IPS-18c (cell line): ENCODE measurements around the gene TTYH3.
"Not testable (repeated sequence)": the region's sequence is repeated elsewhere in the genome, so short reads cannot be mapped to it uniquely, and the experiment has no call there.

Source experiments
- H3K4me3 ChIP-seq: 2 replicates; pipeline ENCODE4 v1.7.0; 2013; ENCODE audit warnings: low read depth, mild to moderate bottlenecking, low read length, moderate library complexity; ENCODE audit not compliant: insufficient read depth
- H3K9me3 ChIP-seq: one replicate; pipeline ENCODE4 v1.6.1; 2013; ENCODE audit warnings: mild to moderate bottlenecking, low read length, moderate library complexity; ENCODE audit not compliant: control insufficient read depth, insufficient read depth

Gene TTYH3

DNA sequence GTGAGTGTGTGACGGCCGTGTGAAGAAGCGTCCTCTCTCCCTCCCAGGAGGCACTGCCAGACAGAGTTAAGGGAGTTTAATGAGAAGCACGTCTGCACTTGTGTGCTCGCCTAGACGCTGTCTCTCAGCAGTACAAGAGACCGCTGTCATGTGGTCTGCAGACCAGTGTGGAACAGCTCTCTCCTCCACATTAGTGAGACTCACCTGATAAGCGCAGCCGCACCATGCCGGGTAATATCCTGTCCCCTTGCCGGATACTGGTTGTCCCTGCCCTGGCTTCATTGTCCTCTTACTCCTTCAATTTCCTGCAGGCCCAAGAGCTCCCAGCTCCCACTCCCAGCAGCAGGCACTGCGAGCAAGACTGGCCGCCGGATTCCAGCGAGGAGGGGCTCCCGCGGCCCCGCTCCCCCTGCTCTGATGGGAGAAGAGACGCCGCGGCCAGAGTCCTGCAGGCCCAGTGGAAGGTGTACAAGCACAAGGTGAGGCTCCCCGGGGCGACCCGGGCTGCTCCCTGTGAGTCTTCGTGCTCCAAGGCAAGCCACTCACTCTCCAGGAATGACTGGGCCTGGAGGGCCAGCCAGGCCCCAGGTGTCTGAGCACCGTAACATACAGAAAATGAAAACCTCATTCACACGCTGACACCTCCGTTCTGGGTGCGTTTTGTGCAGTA, 33.5 kb upstream of the TTYH3 start:
- Histone ChIP-seq H3K9me3 (peaks cover 2% of the 10 kb centered on the region), H3K4me3 (no peak overlapping the region)

DNA sequence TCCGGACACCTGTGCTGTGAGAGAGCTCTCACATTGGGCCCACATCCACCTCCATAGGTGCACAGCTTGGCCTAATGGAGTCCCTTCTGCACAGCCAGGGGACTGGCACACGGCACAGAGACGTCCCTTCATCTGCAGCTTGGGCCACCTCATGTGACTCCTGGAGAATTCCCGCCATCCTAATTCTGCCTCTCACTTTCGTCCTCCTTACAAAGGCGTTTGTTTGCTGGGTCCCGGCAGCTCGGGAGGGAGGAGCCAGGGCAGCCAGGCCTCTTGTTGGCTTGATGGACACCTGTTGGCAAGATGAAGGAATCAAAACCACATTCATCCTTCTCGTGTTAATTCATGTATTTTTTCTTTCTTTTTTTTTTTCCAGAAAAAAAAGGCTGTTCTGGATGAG, 30.7 kb upstream of the TTYH3 start:
- H3K9me3 ChIP-seq, result peaks cover 2% of the 10 kb centered on the region
- H3K4me3 ChIP-seq, result no peak overlapping the region

DNA sequence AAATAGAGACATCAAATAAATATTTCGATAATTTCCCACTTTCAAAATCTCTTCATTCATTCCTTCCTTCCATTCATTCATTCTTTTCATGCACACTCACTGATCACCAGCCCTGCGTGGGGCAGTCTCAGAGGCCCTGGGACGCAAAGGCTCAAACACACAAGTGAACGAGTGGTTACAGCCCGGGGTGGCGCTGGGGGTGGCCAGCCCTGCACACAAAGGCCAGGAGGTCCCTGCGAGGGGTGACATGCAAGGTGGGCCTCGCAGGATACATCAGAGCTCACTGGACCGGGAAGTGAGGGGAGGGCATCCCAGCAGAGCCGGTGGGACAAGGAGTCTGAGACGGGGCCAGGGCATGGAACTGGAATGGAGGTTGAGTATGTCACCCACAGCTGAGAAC, 29.9 kb upstream of the TTYH3 start:
- Histone ChIP-seq H3K4me3 (no peak overlapping the region), H3K9me3 (no peaks in the 10 kb centered on the region)

DNA sequence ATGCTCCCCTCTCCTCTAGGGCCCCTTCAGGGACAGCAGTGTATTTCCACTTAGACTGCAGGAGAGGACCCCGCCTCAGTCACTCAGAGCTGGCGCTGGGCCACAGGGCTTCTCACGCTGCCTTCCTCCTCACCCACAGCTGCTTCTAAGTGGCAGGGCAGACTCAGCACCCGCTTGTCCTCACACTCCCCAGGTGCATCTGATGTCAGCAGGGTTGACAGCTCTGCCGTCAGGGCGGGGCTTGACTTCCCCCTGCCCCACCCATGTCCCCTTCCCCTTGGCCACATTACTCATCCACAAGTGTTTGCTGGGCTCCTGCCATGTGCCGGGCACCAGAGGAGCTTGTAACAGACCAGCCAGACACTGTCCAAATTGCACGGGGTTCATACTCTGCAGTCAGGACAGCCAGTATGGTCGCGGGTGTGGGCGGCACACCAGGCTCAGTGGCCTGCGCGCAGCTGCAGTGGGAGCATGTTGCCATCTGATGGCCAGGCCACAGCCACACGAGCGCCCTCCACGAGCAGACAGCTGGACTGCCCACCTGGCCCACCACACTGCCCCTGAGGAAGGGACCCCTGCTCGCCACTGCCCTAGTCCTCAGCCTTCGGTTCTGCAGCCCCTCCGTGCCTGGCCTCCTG, 29.3 kb upstream of the TTYH3 start:
- H3K4me3 ChIP-seq, result no peak overlapping the region
- no peaks in the 10 kb centered on the region for H3K9me3 ChIP-seq

DNA sequence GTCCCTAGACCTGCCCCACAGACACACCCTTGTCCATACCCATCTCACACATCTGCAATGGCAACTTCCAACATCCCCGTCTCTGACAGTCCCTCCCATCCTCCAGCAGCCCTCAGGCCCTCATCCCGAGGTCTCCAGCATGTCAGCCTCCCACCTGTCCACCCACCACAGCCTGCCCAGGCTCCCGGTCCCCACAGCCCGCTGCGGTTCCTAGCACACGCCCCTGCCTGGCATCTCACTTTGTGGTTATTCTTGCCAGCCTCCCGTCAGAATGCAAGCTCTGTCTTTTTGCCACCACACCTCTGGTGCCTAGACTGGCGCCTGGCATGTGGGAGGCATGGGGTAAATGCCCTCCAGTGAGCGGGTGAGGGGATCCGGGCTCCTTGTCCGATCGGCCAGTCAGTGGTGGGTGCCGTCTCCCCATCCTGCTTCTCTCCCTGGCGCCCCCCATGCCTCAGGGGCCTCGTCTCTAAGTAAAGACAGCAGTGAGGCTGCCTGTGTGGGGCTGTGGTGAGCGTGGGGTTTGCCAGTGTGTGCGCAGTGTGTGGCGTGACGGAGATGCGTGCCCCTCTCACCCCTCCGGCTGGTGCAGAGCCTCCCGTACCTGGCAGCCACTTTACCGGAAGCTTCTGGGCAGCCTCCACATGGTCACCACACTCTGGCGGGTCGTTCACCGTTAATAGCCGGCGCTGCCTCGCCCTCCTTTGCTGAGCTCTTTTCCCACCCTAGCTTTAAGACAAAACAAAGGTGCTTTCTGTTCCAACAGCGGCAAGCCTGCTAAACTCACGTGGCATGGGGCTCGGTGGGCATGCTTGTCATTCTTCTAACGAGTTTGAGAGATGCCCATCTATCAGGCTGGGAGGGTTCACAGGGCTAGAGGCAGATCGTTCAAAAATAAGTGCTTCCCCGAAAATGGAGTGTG, 28.5 kb upstream of the TTYH3 start:
- H3K9me3 ChIP-seq, result no peaks in the 10 kb centered on the region

DNA sequence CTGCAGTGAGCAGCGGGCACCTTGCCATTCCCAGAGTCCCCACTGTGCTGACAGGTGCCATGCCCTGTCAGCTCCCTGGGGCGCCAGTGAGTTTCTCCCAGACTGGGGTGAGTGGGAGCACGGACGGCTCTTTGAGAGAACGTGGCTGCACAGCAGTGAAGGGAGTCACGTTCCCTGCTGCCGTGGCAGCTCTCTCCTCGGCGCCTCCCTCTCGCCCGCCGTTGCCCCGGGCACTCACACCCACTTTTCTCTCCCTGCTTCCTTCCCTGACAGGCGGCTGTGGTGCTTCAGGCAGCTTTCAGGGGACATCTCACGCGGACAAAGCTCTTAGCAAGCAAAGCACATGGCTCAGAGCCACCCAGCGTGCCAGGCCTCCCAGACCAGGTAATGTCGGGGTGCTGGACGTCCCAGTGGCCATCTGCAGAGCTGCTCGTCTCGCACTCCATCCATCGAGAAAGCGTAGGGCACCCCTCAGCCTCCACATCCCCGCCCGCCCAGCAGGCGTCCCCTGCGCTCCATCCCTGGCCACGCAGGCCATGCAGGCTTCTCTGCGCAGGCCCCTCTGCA, 27.1 kb upstream of the TTYH3 start:
- Histone ChIP-seq H3K4me3 (no peak overlapping the region), H3K9me3 (no peaks in the 10 kb centered on the region)

More for the DNA sequence above, 28.5 kb upstream of the TTYH3 start:
- no peak overlapping the region for H3K4me3 ChIP-seq

DNA sequence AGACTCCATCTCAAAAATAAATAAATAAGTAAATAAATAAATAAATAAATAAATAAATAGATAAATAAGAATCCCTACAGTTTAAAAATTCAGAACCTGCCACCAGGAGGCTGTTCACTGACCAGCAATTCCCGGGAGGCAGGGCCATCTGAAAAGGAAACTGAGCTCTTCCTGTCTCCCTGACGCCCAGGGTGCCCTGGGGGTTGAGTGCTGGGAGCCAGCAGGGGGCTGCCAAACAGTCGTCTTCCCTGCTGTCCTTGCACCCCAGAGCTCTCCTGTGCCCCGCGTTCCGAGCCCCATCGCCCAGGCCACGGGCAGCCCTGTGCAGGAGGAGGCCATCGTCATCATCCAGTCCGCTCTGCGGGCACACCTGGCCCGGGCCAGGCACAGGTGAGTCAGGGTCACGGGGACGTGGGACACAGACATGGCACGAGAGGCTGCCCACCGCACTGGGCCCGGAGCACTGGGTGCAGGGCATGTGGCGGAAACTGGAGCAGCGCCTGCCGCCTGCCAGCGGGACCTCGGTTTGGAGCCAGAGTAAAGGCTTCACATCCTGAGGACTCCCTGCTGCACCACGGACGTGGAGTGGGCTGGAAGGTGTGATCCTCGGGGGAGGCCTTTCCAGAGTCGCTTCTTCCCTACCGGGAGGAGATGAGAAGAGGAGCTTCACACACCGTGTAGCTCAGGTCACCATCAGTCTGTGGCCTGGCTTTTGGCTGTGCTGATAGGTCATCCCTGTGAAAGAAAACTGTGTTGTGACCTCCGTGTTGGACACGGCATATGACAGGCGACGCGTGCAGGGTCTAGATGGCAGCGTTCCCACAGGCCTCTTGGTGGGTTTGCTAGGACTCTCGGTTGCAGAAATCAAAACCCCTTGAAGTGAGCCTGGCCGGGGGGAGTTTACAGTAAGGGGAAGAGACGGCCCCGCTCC, 25.9 kb upstream of the TTYH3 start:
- H3K4me3 ChIP-seq, result no peak overlapping the region
- H3K9me3 ChIP-seq, result no peaks in the 10 kb centered on the region

DNA sequence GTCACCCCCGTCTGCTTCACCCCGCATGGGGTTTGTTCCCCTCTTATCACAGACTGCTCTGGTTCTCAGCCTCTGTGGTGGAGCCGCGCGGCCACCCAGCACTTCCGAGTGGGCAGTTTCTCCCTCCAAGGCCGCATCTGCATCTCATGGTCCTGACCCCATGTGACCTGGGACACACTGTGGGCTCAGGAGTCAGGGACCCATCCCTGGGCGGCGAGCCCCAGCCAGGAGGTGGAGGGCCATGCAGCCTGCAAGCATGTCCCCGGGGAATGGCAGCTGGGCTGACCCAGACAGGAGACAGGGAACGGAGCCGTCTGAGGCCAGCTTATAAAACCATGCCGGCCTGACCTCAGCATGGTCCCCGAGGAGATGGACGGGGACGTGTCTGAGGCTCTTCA, 25.2 kb upstream of the TTYH3 start:
- H3K9me3 ChIP-seq, result peaks cover under 1% of the 10 kb centered on the region
- H3K4me3 ChIP-seq, result no peak overlapping the region

DNA sequence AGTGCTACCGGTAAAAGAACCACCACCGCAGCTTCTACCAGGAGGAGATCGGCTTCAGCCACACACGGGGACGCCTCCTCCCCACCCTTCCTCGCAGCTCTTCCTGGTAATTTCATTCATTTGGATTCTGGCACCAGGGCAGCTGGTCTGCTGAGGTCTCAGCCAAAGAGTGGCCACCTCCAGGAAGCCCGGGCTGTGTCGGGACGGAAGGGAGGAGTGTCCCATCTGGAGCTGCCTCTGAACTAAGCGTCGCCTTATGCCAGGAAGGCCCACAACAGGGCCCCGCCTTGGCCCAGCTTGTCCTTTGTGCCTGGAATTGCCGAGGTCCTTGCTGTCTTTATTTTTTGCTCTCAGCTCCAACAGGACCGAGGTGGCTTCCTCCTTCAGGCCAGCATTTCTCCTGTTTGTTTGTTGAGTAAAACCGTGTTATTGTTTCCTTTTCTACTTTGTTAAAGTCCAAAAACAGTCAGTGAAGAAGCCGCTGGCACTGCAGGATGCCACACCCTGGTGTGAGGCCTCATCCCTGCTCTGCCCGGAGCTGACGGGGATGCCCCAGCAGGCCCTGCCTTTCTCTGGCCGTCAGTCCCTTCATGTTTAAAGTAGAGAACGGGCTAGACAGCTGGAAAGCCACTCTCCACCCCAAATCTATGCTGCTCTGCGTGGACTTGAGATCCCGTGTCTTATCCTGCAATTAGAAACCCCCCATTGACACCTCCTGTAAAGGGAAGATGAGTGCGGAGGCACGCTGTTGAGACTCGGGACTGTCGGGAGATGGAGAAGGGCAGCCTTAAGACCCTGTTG, 24.5 kb upstream of the TTYH3 start:
- H3K4me3 ChIP-seq, result no peak overlapping the region
- peaks cover 3% of the 10 kb centered on the region for H3K9me3 ChIP-seq

DNA sequence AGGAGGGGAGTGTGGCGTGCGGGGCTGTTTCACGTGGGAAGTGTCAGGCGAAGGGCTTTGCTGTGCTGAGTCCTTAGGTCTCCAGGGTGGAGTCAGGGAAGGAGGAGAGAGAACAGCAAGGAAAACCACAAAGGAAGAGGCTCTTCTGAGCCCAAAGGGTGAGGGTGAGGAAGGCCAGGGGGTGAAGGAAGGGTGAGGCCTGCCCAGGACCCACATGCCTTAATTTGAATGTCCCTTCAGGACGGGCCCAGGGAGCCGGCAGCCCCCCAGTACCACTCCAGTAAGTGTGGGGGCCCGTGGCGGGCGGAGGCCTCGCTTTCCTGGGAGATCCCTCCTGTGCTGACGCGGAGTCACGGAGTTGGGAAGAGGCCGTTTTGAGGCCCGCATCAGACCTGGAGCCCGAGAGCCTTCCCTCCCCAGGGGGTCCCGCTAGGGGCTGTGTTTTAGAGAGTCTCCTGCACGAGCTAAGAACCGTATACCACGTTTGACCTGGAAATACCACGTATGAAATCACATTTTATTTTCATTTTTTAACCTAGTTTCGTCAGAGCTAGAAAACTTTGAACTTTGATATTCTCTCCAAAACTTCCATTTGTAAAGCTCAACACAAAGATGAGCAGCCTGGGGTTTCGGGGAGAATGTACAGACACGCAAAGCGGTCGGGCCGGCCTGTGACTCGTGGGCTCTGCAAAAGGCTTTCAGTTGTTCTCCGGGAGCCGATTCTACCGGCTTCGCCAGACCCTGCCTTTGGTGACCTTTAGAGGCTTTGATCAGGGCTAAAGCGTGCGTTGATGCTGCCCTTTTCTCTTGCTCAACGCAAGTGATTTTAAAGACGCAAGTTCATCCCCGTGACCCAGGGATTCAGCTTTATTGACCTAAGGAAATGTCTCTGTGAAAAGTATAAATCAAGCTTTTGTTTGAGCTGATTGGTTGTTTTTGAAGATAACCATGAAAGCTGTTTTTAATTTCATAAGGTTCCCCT, 23.6 kb upstream of the TTYH3 start:
- H3K4me3 ChIP-seq, result no peak overlapping the region
- H3K9me3 ChIP-seq, result peaks cover 3% of the 10 kb centered on the region

DNA sequence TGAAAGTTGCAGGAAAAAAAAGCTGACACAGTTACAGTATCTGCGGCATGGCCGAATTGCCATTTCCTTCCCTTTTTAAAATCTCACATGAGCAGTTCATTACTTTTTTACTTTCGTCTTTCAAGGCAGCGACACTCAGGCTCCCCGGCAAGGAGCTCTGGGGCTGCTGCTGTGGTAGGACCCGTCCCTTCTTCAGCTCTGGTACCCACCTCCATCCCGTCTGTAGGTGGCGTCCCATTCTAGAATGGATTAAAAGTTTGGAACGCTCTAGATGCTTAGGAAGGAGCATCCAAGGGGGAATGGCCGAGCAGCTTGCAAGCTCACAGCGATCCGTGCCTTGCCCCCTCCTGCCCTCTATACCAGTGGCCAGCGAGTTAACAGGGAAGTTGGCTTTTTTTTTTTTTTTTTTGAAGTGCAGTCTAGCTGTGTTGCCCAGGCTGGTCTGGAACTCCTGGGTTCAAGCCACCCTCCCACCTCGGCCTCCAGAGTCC, 22.8 kb upstream of the TTYH3 start:
- H3K4me3 ChIP-seq, result no peak overlapping the region
- H3K9me3 ChIP-seq, result peaks cover 3% of the 10 kb centered on the region

DNA sequence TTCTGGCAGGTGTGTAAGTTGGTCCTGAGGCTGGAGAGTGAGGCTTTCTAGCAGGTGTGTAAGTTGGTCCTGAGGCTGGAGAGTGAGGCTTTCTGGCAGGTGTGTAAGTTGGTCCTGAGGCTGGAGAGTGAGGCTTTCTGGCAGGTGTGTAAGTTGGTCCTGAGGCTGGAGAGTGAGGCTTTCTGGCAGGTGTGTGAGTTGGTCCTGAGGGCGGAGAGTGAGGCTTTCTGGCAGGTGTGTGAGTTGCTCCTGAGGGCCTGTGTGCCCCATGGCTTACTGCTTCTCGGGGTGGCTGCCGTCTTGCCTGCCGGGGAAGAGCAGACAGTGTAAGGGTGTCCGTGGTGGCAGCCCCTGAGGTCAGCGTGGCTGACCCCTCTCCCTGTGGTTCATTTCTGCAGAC, 22.1 kb upstream of the TTYH3 start:
- H3K4me3 ChIP-seq, H3K9me3 ChIP-seq: not testable (repeated sequence)

DNA sequence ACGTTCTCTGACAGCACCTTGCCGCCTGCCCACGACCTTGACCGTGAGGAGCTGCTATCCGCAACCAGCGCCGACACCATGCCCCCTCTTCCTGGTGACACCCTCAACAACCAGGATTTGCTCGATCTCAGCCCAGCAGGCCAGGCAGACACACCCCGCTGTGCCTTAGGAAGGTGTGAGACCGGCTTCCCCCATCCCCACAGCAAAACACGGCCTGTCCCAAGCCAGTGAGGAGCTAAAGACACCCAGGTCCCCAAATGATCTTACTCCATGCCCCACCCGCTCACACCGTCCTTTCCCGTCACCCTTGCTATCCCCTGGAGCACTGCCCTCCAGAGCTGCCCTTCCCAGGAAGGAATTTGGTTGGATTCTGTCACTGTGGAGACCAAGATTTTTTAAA, 21.3 kb upstream of the TTYH3 start:
- no peak overlapping the region for H3K4me3 ChIP-seq
- H3K9me3 ChIP-seq, result peaks cover 3% of the 10 kb centered on the region

DNA sequence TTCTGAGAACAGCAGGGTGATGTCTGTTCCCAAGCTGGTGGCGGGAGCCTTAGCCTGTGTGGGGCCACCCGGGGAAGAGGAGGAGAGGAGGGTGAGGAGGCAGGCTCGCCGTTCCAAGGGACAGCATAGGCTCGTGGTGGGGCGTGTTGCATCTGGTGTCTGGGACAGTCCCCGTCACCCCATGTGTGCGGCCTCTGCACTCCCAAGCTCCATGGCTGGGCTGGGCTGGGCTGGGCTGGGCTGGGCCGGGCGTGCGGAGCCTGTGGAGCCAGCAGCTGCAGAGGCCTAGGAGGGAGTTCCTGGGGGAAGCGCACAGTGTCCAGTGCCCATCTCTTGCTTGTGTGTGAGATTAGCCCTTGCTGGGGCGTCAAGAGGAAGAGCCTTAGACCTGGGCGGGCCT, 20.9 kb upstream of the TTYH3 start:
- H3K9me3 ChIP-seq, result peaks cover 3% of the 10 kb centered on the region
- H3K4me3 ChIP-seq, result no peak overlapping the region

DNA sequence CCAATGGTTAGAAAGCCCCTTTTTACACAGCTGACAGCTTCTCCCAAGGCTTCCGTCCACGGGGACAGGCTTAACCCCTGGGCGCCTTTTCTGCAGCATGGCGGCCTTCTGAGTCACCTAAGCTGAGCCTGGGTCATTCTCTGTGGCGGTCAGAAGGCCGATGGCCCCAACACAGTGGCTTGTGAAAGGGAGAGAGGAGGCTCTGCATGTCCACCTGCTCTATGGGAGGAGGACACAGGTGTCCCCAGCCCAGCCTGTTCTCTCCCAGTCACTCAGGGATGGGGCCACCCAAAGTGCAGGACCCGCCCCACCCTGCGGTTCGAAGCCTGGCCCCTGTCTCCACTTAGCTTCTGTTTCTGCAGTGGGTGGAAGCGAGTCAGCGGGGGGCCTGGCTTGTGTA, 20.4 kb upstream of the TTYH3 start:
- Histone ChIP-seq H3K9me3 (peaks cover 5% of the 10 kb centered on the region), H3K4me3 (no peak overlapping the region)
